K562 treated with DMSO at 1 percent for 4 hours (cell line): Measurements from ENCODE around the gene KCNN1. TPM values are rescaled to one million over a fixed set of nuclear protein-coding genes. Genes with fewer than 3 reads are reported as not detected.

Experiments used
- total RNA-seq: library from RNA; unstranded; fragments of 300-600 nt; gene quantifications from 2 replicates; pipeline ENCODE4 v1.2.3, GENCODE V29; 2022; ENCODE audit not compliant: insufficient read depth

The KCNN1 gene
- total RNA-seq, result 10.3 and 19.9 TPM in 2 replicates

DNA sequence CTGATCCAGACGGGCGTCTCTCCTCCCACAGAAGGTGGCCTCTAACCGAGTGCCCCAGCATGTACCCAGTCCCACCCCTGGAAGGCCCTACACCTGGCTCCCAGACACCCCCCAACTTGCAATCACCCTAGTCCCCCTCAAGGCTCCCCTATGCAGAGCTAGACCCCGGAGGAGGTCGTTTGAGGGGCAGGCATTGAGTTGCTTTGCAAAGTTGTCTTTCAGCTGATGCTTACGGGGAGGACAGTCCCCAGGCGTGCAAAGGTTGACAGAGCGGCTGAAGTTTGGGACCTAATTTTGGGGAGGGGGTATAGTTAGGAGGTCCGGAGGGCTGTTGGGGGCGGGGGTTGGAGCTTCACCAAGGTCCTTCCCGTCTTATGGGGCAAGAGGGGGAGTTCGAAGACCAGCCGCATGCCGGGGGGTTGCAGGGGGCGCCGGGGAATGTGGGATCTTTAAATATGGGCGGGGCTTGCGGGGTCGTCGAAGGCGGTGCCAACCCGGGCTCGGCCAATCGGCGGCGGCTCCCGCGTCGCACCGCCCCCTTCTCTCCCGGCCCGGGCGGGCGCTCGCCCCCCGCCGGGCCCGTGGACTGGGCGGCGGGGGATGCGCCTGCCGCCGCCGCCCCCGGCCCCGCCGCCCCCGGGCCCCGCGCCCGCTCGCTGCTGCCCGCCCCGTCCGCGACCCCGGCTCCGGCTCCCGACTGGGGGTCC is at the start of gene KCNN1:
Gene KCNN1, plus strand, starts transcription at position 558 of the 707 bp plus-strand sequence. CDS start 6,782 bp downstream, outside the sequence.

DNA sequence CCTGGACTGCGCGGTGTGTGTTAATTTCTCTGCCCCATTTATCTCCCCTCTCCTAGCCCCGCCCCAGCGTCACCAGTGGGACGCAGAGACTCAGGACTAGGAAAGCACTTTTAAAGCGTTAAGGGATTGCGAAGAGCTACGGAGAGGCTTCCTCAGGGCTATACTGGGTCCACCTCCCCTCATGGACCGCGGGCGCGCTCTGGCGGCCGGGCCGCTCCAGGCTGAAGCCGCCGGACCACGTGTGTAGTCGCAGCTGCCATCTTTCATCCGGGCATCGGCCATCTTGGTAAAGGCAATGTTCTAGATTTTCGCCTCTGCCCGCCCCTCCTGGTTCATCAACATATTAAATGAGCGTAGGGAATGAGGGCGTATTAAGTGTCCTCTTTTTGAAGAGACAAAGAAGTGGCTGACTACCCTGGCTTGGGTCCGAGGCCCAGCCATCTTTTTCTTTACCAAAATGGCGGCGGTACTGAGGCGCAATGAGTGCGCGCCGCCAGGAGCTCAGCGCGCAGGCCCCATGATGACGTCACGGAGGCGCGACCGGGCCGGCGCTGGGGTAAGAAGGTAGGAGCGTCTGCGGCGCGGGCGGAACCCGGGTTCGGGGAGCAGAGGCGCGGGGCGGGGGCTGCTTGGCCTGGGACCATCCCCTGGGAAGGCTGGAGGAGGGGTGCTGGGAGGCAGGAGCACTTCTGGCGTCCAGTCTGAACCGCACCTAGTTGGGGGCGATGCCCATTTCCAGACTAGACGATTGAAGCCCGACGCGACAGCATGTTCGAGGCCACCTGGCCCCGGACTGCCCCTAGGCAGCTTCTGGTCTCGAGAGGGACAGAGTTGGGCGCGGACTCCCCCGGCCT is 34.2 kb upstream of the KCNN1 start, which contains the start of gene CCDC124:
Gene CCDC124, plus strand, starts transcription at position 531 of the 854 bp plus-strand sequence. CDS start 3,406 bp downstream, outside the sequence.

DNA sequence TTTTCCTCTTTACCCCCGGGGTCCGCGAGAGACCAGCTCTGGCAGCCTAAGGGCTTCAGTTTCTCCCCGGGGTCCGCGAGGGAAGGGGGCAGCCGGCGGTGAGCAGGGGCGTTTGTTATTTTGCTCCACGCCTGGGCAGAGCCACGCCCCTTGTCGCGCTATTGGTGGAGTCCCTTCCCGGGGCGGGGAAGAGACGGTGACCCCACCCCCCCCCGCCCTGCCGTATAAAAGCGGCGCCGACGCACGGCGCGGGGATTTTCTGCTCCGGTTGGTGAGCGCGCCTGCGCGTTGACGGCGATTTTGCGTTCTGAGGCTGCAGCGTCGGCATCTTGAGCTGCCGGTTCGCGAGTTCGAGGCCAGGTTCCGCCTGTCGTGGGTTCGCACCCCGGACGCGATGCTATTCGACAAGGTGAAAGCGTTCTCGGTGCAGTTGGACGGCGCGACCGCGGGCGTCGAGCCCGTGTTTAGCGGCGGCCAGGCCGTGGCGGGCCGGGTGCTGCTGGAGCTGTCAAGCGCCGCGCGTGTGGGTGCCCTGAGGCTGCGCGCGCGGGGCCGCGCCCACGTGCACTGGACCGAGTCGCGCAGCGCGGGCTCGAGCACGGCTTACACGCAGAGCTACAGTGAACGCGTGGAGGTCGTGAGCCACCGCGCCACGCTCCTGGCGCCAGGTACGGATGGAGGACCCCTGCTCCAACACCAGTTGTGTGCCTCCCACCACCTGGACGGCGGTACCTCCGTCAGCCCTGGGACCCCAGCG is 41.2 kb downstream of the KCNN1 start, which contains the start of gene ARRDC2:
Gene ARRDC2, plus strand, starts transcription at position 254 of the 757 bp plus-strand sequence. Its CDS starts 141 bp downstream, at position 395.

Other genes with a start within 250 kb of the KCNN1 start
- 57.8 and 66.7 TPM in 2 replicates for gene MAP1S, start 247.6 kb upstream of the KCNN1 start, total RNA-seq
- gene FCHO1, start 215.6 kb upstream of the KCNN1 start, total RNA-seq, result 38.8 TPM in 2 replicates
- not detected in 2 replicates for gene B3GNT3, start 172.0 kb upstream of the KCNN1 start, total RNA-seq
- gene INSL3, start 145.6 kb upstream of the KCNN1 start, total RNA-seq, result not detected in 2 replicates
- not detected in 2 replicates for gene JAK3, start 119.1 kb upstream of the KCNN1 start, total RNA-seq
- gene RPL18A, start 107.2 kb upstream of the KCNN1 start, total RNA-seq, result 7,984 and 8,621 TPM in 2 replicates
- 0.16 TPM in 1 of 2 replicates, not detected in the other for gene SLC5A5, start 95.2 kb upstream of the KCNN1 start, total RNA-seq
- gene CCDC124, start 34.1 kb upstream of the KCNN1 start, total RNA-seq, result 116 TPM in 2 replicates
- gene ARRDC2, start 41.1 kb downstream of the KCNN1 start, total RNA-seq, result 27.4 and 31.6 TPM in 2 replicates
- not detected in 2 replicates for gene IL12RB1, start 119.8 kb downstream of the KCNN1 start, total RNA-seq
- gene MAST3, start 130.7 kb downstream of the KCNN1 start, total RNA-seq, result 10.6 and 11.1 TPM in 2 replicates
- gene PIK3R2, start 186.1 kb downstream of the KCNN1 start, total RNA-seq, result 10.9 and 18.2 TPM in 2 replicates
- 69.5 and 75.7 TPM in 2 replicates for gene IFI30, start 206.7 kb downstream of the KCNN1 start, total RNA-seq
- 49.2 and 61.0 TPM in 2 replicates for gene MPV17L2, start 226.1 kb downstream of the KCNN1 start, total RNA-seq
- 1.5 and 4.9 TPM in 2 replicates for gene RAB3A, start 236.9 kb downstream of the KCNN1 start, total RNA-seq